GM21423 (cell line): ENCODE results near the gene SHKBP1.
"Not testable (repeated sequence)": the region's sequence is repeated elsewhere in the genome, so short reads cannot be mapped to it uniquely, and the experiment has no call there.

ENCODE experiments used
- ATAC-seq: cut with Tn5 transposase; IDR thresholded peaks from one replicate; pipeline ENCODE4 v1.9.1; 2021; ENCODE audit warnings: mild to moderate bottlenecking, moderate library complexity; ENCODE audit not compliant: unreplicated experiment

SHKBP1 gene

GRCh38 chr19:40553885-40554857 lies 22.5 kb upstream of the SHKBP1 start:
- ATAC-seq, result no peak

- ATAC-seq, result no peak
These were observed 20.5 kb upstream of the SHKBP1 start for GRCh38 chr19:40555978-40556689.

GRCh38 chr19:40556953-40557530 lies 19.6 kb upstream of the SHKBP1 start:
- ATAC-seq, result no peak

- no peak for ATAC-seq
These were observed 17.3 kb upstream of the SHKBP1 start for GRCh38 chr19:40559394-40559793.

- no peak for ATAC-seq
These were observed 16.6 kb upstream of the SHKBP1 start for GRCh38 chr19:40560092-40560507.

GRCh38 chr19:40561947-40562346 lies 14.7 kb upstream of the SHKBP1 start:
- ATAC-seq, result no peak

- ATAC-seq, result not testable (repeated sequence)
These were observed 12.1 kb upstream of the SHKBP1 start for GRCh38 chr19:40564535-40564934.

- ATAC-seq, result no peak
These were observed 11.3 kb upstream of the SHKBP1 start for GRCh38 chr19:40565355-40565754.

- ATAC-seq, result no peak
These were observed 10.7 kb upstream of the SHKBP1 start for GRCh38 chr19:40565910-40566495.

- ATAC-seq, result no peak
These were observed 9.5 kb upstream of the SHKBP1 start for GRCh38 chr19:40567040-40567749.

GRCh38 chr19:40567750-40568494 lies 8.8 kb upstream of the SHKBP1 start:
- ATAC-seq, result no peak

- peak; percentile 83 for ATAC-seq
These were observed 6.2 kb upstream of the SHKBP1 start for GRCh38 chr19:40570313-40571004.

GRCh38 chr19:40571005-40571318 lies 5.7 kb upstream of the SHKBP1 start:
- ATAC-seq, result no peak

- ATAC-seq, result no peak
These were observed 4.7 kb upstream of the SHKBP1 start for GRCh38 chr19:40571831-40572495.

GRCh38 chr19:40575326-40575725 lies 1.3 kb upstream of the SHKBP1 start:
- ATAC-seq, result no peak

GRCh38 chr19:40576151-40576584 lies 505 bp upstream of the SHKBP1 start:
- peak; percentile 8 for ATAC-seq

GRCh38 chr19:40578442-40578908 lies 1.8 kb downstream of the SHKBP1 start:
- no peak for ATAC-seq

GRCh38 chr19:40580619-40581018 lies 3.9 kb downstream of the SHKBP1 start:
- no peak for ATAC-seq

- no peak for ATAC-seq
These were observed 4.9 kb downstream of the SHKBP1 start for GRCh38 chr19:40581531-40581930.
